Thyroid gland (tissue), 4 donors: ENCODE results near the gene MYO19. TPM values are rescaled to one million over a fixed set of nuclear protein-coding genes. Genes with fewer than 3 reads are reported as not detected.

Experiments
- DNase-seq, 2 donors: peaks; one replicate each; pipeline ENCODE4 v3.0.0-alpha.2; 2019
- H3K27ac ChIP-seq, 3 donors: fragments of 200-600 bp; sonication (generic); 1 replicate in 2 of 3; 2 replicates in 1 of 3; pipeline ENCODE4 v1.5.1; 2016 to 2019; ENCODE audit warnings: mild to moderate bottlenecking in 1 of 3, moderate library complexity in 1 of 3
- H3K27me3 ChIP-seq: fragments of 200-600 bp; sonication (generic); one replicate; pipeline ENCODE4 v1.5.1; 2019
- H3K36me3 ChIP-seq, 2 donors: fragments of 200-600 bp; sonication (generic); one replicate each; pipeline ENCODE4 v1.5.1; 2016 to 2019
- H3K4me1 ChIP-seq, 2 donors: fragments of 200-600 bp; sonication (generic); one replicate each; pipeline ENCODE4 v1.5.1; 2017 to 2019
- H3K4me3 ChIP-seq, 3 donors: fragments of 200-600 bp; sonication (generic); replicated peaks in 1 of 3; 1 replicate in 2 of 3; 2 replicates in 1 of 3; pipeline ENCODE4 v1.5.1; 2016; ENCODE audit warnings: mild to moderate bottlenecking in 1 of 3
- H3K9me3 ChIP-seq: fragments of 200-600 bp; sonication (generic); one replicate; pipeline ENCODE4 v1.5.1; 2017
- POLR2A ChIP-seq, 2 donors: fragments of 450-650 bp; IDR thresholded peaks; one replicate each; pipeline ENCODE4 v1.6.1; 2017; ENCODE audit warnings: antibody characterized with exemption in 2 of 2, mild to moderate bottlenecking in 2 of 2, moderate library complexity in 1 of 2
- WGBS, 2 donors: methylation state at CpG; one replicate each; pipeline ENCODE4 v1.1.5; 2017; 5-methylcytosine and 5-hydroxymethylcytosine counted together
- intact Hi-C: fragments of 100-400 bp; cut with DNase I; formaldehyde crosslinking; loops from one replicate; pipeline ENCODE4 v1.15.1; 2023
- total RNA-seq, 4 donors: library from RNA; depleted of rRNA; stranded (reverse); fragments of >200 nt; gene quantifications; one replicate each; pipeline ENCODE4 v1.2.3, GENCODE V29; 2016
- TF ChIP-seq, protein P1 (sequence below), 6 experiments: fragments of 200-600 bp in 3 of 6; fragments of 450-650 bp in 3 of 6; sonication (generic) in 3 of 6; IDR thresholded peaks; one replicate each; pipeline ENCODE4 v1.5.1; 2016 to 2019; ENCODE audit warnings: antibody characterized with exemption in 6 of 6, mild to moderate bottlenecking in 2 of 6, inconsistent platforms in 1 of 6, moderate library complexity in 1 of 6

Gene MYO19
- total RNA-seq, 4 donors from 2014 or later, result 45.6 to 80.0 (median 64.5) TPM

- Histone ChIP-seq H3K36me3 (no peaks in the 10 kb centered on the region), H3K4me1 (peaks cover 23 to 26% of the 10 kb centered on the region in 2 donors), H3K27me3 (no peaks in the 10 kb centered on the region), H3K9me3 (no peaks in the 10 kb centered on the region), H3K27ac (no peak overlapping the region), H3K4me3 (no peak overlapping the region)
- WGBS, 2 donors, result 91 to 98% methylated on average over 15 of the region's 15 CpGs
- TF ChIP-seq, protein P1, sequence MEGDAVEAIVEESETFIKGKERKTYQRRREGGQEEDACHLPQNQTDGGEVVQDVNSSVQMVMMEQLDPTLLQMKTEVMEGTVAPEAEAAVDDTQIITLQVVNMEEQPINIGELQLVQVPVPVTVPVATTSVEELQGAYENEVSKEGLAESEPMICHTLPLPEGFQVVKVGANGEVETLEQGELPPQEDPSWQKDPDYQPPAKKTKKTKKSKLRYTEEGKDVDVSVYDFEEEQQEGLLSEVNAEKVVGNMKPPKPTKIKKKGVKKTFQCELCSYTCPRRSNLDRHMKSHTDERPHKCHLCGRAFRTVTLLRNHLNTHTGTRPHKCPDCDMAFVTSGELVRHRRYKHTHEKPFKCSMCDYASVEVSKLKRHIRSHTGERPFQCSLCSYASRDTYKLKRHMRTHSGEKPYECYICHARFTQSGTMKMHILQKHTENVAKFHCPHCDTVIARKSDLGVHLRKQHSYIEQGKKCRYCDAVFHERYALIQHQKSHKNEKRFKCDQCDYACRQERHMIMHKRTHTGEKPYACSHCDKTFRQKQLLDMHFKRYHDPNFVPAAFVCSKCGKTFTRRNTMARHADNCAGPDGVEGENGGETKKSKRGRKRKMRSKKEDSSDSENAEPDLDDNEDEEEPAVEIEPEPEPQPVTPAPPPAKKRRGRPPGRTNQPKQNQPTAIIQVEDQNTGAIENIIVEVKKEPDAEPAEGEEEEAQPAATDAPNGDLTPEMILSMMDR (IDR thresholded peaks at IDR 0.05), result no peak
- TF ChIP-seq POLR2A (IDR thresholded peaks at IDR 0.05), result no peak
- DNase-seq, result no peak
- intact Hi-C loops, result loop anchor here (5.0 kb wide), 1 partner anchor 50 kb away; the partner anchor contains the start of gene DHRS11
Measured at GRCh38 chr17:36542755-36543154, 8.1 kb upstream of the MYO19 start.

DNA sequence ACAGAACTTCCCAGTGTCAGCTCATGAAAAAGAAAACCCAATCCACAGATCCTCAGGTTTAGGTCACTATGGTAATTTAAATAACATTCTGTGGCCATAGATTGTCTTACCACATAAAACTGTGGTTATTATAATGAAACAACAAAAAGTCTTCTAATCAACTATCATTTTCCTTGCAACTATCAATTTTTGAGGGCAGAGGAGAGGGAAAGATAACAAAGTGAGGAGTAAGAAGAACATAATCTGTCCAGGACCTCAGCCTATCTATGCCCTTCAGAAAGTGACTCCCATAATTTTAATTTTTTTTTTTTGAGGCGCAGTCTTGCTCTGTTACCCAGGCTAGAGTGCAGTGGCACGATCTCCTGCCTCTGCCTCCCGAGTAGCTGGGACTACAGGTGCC, 6.0 kb upstream of the MYO19 start:
- Histone ChIP-seq H3K27me3 (no peaks in the 10 kb centered on the region), H3K27ac (no peak overlapping the region), H3K4me1 (peaks cover 9 to 14% of the 10 kb centered on the region in 2 donors), H3K4me3 (no peak overlapping the region), H3K9me3 (no peaks in the 10 kb centered on the region), H3K36me3 (no peaks in the 10 kb centered on the region)
- TF ChIP-seq, protein P1 (IDR thresholded peaks at IDR 0.05), result no peak
- no peak for TF ChIP-seq POLR2A (IDR thresholded peaks at IDR 0.05)
- intact Hi-C loops, result loop anchor here (5.0 kb wide), 1 partner anchor 52 kb away; the partner anchor contains the start of gene DHRS11
- WGBS, 2 donors, result 96 to 98% methylated on average over 3 of the region's 3 CpGs
- DNase-seq, result no peak

GRCh38 chr17:36535669-36536081, 1.0 kb upstream of the MYO19 start:
- H3K36me3 ChIP-seq, result peaks cover 0 to 12% of the 10 kb centered on the region in 2 donors
- H3K9me3 ChIP-seq, result no peaks in the 10 kb centered on the region
- intact Hi-C loops, result no loop called here
- H3K4me3 ChIP-seq, result peak overlapping the region; percentile 75 to 100 (median 79)
- no peak for TF ChIP-seq POLR2A (IDR thresholded peaks at IDR 0.05)
- TF ChIP-seq, protein P1 (IDR thresholded peaks at IDR 0.05), result peak in 2 of 6 experiments; percentile 2 to 31
- 12 to 17% methylated on average over 15 of the region's 15 CpGs for whole genome bisulfite sequencing, 2 donors
- no peak for DNase-seq
- H3K27ac ChIP-seq, result peak overlapping the region; percentile 22 to 87 (median 85)
- peaks cover 5 to 10% of the 10 kb centered on the region in 2 donors for H3K4me1 ChIP-seq
- no peaks in the 10 kb centered on the region for H3K27me3 ChIP-seq

DNA sequence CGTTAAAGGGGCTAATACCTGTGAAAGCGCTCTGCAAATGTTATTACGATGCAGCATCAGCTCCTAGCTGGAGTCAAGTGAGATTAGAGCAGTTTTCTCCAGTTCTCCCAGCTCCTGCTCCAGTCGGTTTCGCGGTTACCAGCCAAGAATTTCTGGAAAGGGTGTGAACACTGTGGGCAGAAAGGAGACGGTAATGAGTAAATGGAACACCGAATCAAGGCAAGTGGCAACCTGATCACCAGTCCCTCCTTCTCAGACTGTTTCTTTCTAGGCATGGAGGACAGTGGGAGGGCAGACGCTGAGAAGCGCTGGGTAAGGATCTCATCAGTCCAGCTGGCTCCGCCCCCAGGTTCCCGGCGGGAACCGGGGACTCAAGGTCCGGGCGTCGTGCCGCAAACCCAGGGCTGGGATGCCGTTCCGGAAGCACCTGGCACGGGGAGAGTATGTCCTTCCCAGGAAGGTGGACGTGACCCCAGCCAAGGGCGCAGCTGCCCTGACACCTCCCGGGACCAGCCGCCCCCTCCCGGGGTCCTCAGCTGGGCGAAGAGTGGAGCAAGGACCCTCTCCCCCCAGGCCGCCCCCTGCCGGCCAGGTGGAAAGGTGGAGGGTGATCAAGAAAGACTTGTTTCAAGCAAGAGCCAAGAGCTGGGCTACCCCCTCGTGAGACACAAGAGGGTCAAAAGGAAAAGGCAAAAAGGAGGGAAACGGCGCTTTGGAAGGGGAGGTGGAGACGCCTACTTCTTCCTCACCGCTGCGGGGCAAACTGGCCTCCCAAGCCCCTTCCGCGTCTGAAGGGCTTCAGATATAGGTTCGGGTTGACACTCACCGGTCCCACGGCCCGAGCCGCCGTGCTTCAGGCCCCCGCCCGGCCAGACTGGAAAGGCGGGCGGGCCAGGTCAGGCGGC, 481 bp downstream of the MYO19 start:
- intact Hi-C loops, result no loop called here
- WGBS, 2 donors, result 6 to 11% methylated on average over 32 to 44 of the region's 48 CpGs
- H3K27me3 ChIP-seq, result no peaks in the 10 kb centered on the region
- H3K27ac ChIP-seq, result peak overlapping the region; percentile 61 to 87 (median 85)
- peak; percentile 78 to 82 for DNase-seq
- peaks cover 0 to 12% of the 10 kb centered on the region in 2 donors for H3K36me3 ChIP-seq
- no peak for TF ChIP-seq POLR2A (IDR thresholded peaks at IDR 0.05)
- TF ChIP-seq, protein P1 (IDR thresholded peaks at IDR 0.05), result peak in 4 of 6 experiments; percentile 37 to 57 (median 41)
- H3K4me1 ChIP-seq, result peaks cover 5 to 10% of the 10 kb centered on the region in 2 donors
- no peaks in the 10 kb centered on the region for H3K9me3 ChIP-seq
- H3K4me3 ChIP-seq, result peak overlapping the region; percentile 75 to 100 (median 79)
